GM12878 (cell line): ENCODE data around the gene ZNF365. TPM values are rescaled to one million over a fixed set of nuclear protein-coding genes. Genes with fewer than 3 reads are reported as not detected.

ENCODE experiments used
- ATAC-seq: fragments of 200-7000 bp; cut with Tn5 transposase; 3 replicates; pipeline ENCODE4 v1.9.1; 2020; ENCODE audit warnings: mild to moderate bottlenecking, moderate library complexity
- BruUV-seq: library from RNA; stranded (reverse); fragments of 400-500 nt; replicated peaks from 2 replicates; lab custom pipeline; 2021; lab: Mats Ljungman, UMichigan
- CTCF ChIA-PET: fragments of 300-600 bp; sonication (Branson Sonifier 250); formaldehyde crosslinking; extraction: SDS; loops from one replicate; lab custom pipeline; 2021; ENCODE audit warnings: inconsistent platforms; lab: Yijun Ruan, JAX
- POLR2A ChIA-PET: fragments of 350-600 bp; formaldehyde crosslinking; extraction: SDS; loops from one replicate; lab custom pipeline; 2021; ENCODE audit warnings: inconsistent platforms; lab: Charles Lee
- RAD21 ChIA-PET: fragments of 300-600 bp; sonication (Branson Sonifier 250); formaldehyde crosslinking; loops from one replicate; lab custom pipeline; 2023; ENCODE audit warnings: antibody characterized with exemption; ENCODE audit not compliant: unreplicated experiment; lab: Charles Lee
- SMC1A ChIA-PET: fragments of 300-600 bp; sonication (Branson Sonifier 250); formaldehyde crosslinking; loops from one replicate; lab custom pipeline; 2023; ENCODE audit not compliant: unreplicated experiment, uncharacterized antibody; lab: Charles Lee
- DNase-seq: peaks from one replicate; pipeline ENCODE4 v3.0.0-alpha.2; 2011; ENCODE audit warnings: low read depth, low spot score
- FAIRE-seq: peaks from 3 replicates; lab custom pipeline; 2011; peaks lifted over from hg19 to GRCh38; lab: Jason Lieb, UNC
- H2AFZ ChIP-seq: 2 replicates; pipeline ENCODE4 v1.6.0; 2011; ENCODE audit warnings: low read depth, low read length, control low read depth; ENCODE audit not compliant: control insufficient read depth
- H3K27ac ChIP-seq: 2 replicates; pipeline ENCODE4 v1.5.1; 2011; ENCODE audit warnings: control low read depth; ENCODE audit not compliant: control insufficient read depth, insufficient read depth
- H3K27me3 ChIP-seq, 2 experiments: replicated peaks in 1 of 2; 2 replicates each; pipeline versions ENCODE4 v1.6.0 to v1.6.1; 2011; ENCODE audit warnings: low read length in 1 of 2; ENCODE audit not compliant: control insufficient read depth in 2 of 2, insufficient read depth in 2 of 2
- H3K36me3 ChIP-seq, 2 experiments: 2 replicates each; pipeline ENCODE4 v1.5.1; 2011; ENCODE audit warnings: low read length in 1 of 2; ENCODE audit not compliant: control insufficient read depth in 2 of 2, insufficient read depth in 2 of 2
- H3K4me1 ChIP-seq: 2 replicates; pipeline ENCODE4 v1.6.1; 2011; ENCODE audit warnings: mild to moderate bottlenecking, low read length, moderate library complexity, mixed read lengths; ENCODE audit not compliant: control insufficient read depth, insufficient read depth
- H3K4me2 ChIP-seq: 2 replicates; pipeline ENCODE4 v1.6.0; 2011; ENCODE audit warnings: control low read depth; ENCODE audit not compliant: control insufficient read depth, insufficient read depth
- H3K4me3 ChIP-seq: fragments of 200-600 bp; sonication (generic); 2 replicates; pipeline ENCODE4 v1.5.1; 2016
- H3K79me2 ChIP-seq: 2 replicates; pipeline ENCODE4 v1.6.0; 2011; ENCODE audit warnings: low read length; ENCODE audit not compliant: control insufficient read depth, insufficient read depth
- H3K9ac ChIP-seq: 2 replicates; pipeline ENCODE4 v1.8.0; 2011; ENCODE audit warnings: low read length, control low read depth, mixed read lengths; ENCODE audit not compliant: control insufficient read depth, insufficient read depth
- H3K9me3 ChIP-seq: replicated peaks from 3 replicates; pipeline ENCODE4 v1.5.1; 2011; ENCODE audit warnings: mild to moderate bottlenecking, low read length; ENCODE audit not compliant: control insufficient read depth, insufficient read depth
- H4K20me1 ChIP-seq: 2 replicates; pipeline ENCODE4 v1.6.0; 2011; ENCODE audit not compliant: control insufficient read depth, insufficient read depth
- CHD1 ChIP-seq: IDR thresholded peaks from 2 replicates; pipeline ENCODE4 v1.6.1; 2012; ENCODE audit warnings: low read depth, low read length, improper control_type of control experiment
- NBN ChIP-seq: fragments of 450-650 bp; IDR thresholded peaks from 2 replicates; pipeline ENCODE4 v1.6.1; 2016
- PAX5 ChIP-seq: IDR thresholded peaks from 2 replicates; pipeline ENCODE4 v1.6.1; 2011; ENCODE audit warnings: low read depth, low read length, borderline replicate concordance
- RAD51 ChIP-seq: fragments of 450-650 bp; IDR thresholded peaks from 2 replicates; pipeline ENCODE4 v1.6.1; 2016; ENCODE audit warnings: moderate library complexity, mild to moderate bottlenecking, inconsistent platforms
- RELA ChIP-seq: fragments of 450-650 bp; IDR thresholded peaks from 2 replicates; pipeline ENCODE4 v1.8.0; 2014; ENCODE audit warnings: borderline replicate concordance; ENCODE audit not compliant: partially characterized antibody
- REST ChIP-seq: IDR thresholded peaks from 2 replicates; pipeline ENCODE4 v1.6.1; 2012; ENCODE audit warnings: mild to moderate bottlenecking, low read depth, low read length
- SIX5 ChIP-seq: IDR thresholded peaks from 2 replicates; pipeline ENCODE4 v1.6.1; 2011; ENCODE audit warnings: mild to moderate bottlenecking, low read depth, low read length, moderate library complexity; ENCODE audit not compliant: severe bottlenecking
- SKIL ChIP-seq: fragments of 450-650 bp; IDR thresholded peaks from 2 replicates; pipeline ENCODE4 v1.6.1; 2017; ENCODE audit warnings: mild to moderate bottlenecking, low read depth, inconsistent platforms; ENCODE audit not compliant: poor library complexity, severe bottlenecking
- ZNF217 ChIP-seq: fragments of 450-650 bp; IDR thresholded peaks from 2 replicates; pipeline ENCODE4 v1.6.1; 2017; ENCODE audit warnings: antibody characterized with exemption, mild to moderate bottlenecking
- ZNF622 ChIP-seq: fragments of 450-650 bp; IDR thresholded peaks from 2 replicates; pipeline ENCODE4 v1.6.1; 2017; ENCODE audit warnings: mild to moderate bottlenecking, inconsistent platforms
- WGBS: methylation state at CpG from one replicate; pipeline ENCODE4 v1.1.6; 2016; ENCODE audit warnings: low lambda C conversion rate; ENCODE audit not compliant: insufficient replicate concordance, insufficient coverage; ENCODE audit errors: missing lambda C conversion rate; 5-methylcytosine and 5-hydroxymethylcytosine counted together
- in situ Hi-C: fragments of 300-500 bp; cut with MboI; formaldehyde crosslinking; loops from 9 replicates; pipeline ENCODE4 v1.14.3; 2018; ENCODE audit warnings: mixed read lengths
- intact Hi-C: fragments of 100-400 bp; cut with micrococcal nuclease; formaldehyde crosslinking; loops from one replicate; pipeline ENCODE4 v1.14.2; 2022; ENCODE audit not compliant: unreplicated experiment
- polyA plus RNA-seq, 11 experiments: library from polyadenylated mRNA; depleted of rRNA in 4 of 11; unstranded in 6 of 11; stranded (reverse) in 5 of 11; fragments of >200 nt; fragmentation: Nextera tagmentation in 4 of 11; fragmentation: Illumina TruSeq in 1 of 11; extraction: Ambion mirVana in 4 of 11; extraction: Trizol in 1 of 11; gene quantifications; 1 replicate in 1 of 11; 2 replicates in 10 of 11; pipeline versions ENCODE4 v1.2.1 to v1.2.3, GENCODE V29; 2011 to 2016; ENCODE audit warnings: inconsistent platforms in 2 of 11, missing spikeins in 2 of 11, low read depth in 1 of 11
- total RNA-seq, 4 experiments: library from RNA; depleted of rRNA in 3 of 4; stranded (reverse); fragments of >200 nt in 3 of 4; fragmentation: Illumina TruSeq in 1 of 4; extraction: Trizol in 1 of 4; gene quantifications; 2 replicates each; pipeline versions ENCODE4 v1.2.1 to v1.2.3, GENCODE V29; 2013 to 2021
- TF ChIP-seq, protein P1 (sequence below): fragments of 450-650 bp; IDR thresholded peaks from 2 replicates; pipeline ENCODE4 v1.6.1; 2016; ENCODE audit warnings: mild to moderate bottlenecking, moderate library complexity, borderline replicate concordance
- TF ChIP-seq, protein P2 (sequence below): fragments of 450-650 bp; formaldehyde crosslinking; IDR thresholded peaks from 2 replicates; pipeline ENCODE4 v1.4.0; 2022; ENCODE audit warnings: mild to moderate bottlenecking, moderate library complexity

Gene ZNF365
- total and polyA plus RNA-seq, 10 of the 15 experiments (the other 5 are each of a cell fraction or from before 2014, with no cell fraction given): 0.08 TPM; not detected in 9

GRCh38 chr10:62442006-62442405 is 67.8 kb downstream of the ZNF365 start:
- no peaks in the 10 kb centered on the region for H3K9me3 ChIP-seq
- H3K79me2 ChIP-seq: no peaks in the 10 kb centered on the region
- BruUV-seq: no TSS peak
- intact Hi-C loops (no loop called here), in situ Hi-C loops (no loop called here)
- peaks cover 0 to 7% of the 10 kb centered on the region in 2 experiments; a peak in 2 of 4 replicates for H3K27me3 ChIP-seq
- no peak for ATAC-seq
- no peaks in the 10 kb centered on the region for H3K4me1 ChIP-seq
- no peak overlapping the region for H3K9ac ChIP-seq
- no peaks in the 10 kb centered on the region for H4K20me1 ChIP-seq
- DNase-seq: no peak
- no peak for FAIRE-seq
- no peak overlapping the region for H3K27ac ChIP-seq
- ChIA-PET SMC1A (no interaction called here), CTCF (interaction anchor here (1.0 to 1.3 kb wide), 2 partner anchors 8 to 51 kb away, joined by 3 read pairs; no protein-coding TSS in a partner anchor), RAD21 (no interaction called here), POLR2A (no interaction called here)
- WGBS: 2% methylated on average over 3 of the region's 3 CpGs
- H3K4me3 ChIP-seq: no peak overlapping the region
- H3K36me3 ChIP-seq: no peaks in the 10 kb centered on the region
- H3K4me2 ChIP-seq: no peak overlapping the region
- H2AFZ ChIP-seq: no peak overlapping the region
- no peak for TF ChIP-seq CHD1
- no peak for TF ChIP-seq REST
- TF ChIP-seq NBN: no peak
- TF ChIP-seq, protein P1, sequence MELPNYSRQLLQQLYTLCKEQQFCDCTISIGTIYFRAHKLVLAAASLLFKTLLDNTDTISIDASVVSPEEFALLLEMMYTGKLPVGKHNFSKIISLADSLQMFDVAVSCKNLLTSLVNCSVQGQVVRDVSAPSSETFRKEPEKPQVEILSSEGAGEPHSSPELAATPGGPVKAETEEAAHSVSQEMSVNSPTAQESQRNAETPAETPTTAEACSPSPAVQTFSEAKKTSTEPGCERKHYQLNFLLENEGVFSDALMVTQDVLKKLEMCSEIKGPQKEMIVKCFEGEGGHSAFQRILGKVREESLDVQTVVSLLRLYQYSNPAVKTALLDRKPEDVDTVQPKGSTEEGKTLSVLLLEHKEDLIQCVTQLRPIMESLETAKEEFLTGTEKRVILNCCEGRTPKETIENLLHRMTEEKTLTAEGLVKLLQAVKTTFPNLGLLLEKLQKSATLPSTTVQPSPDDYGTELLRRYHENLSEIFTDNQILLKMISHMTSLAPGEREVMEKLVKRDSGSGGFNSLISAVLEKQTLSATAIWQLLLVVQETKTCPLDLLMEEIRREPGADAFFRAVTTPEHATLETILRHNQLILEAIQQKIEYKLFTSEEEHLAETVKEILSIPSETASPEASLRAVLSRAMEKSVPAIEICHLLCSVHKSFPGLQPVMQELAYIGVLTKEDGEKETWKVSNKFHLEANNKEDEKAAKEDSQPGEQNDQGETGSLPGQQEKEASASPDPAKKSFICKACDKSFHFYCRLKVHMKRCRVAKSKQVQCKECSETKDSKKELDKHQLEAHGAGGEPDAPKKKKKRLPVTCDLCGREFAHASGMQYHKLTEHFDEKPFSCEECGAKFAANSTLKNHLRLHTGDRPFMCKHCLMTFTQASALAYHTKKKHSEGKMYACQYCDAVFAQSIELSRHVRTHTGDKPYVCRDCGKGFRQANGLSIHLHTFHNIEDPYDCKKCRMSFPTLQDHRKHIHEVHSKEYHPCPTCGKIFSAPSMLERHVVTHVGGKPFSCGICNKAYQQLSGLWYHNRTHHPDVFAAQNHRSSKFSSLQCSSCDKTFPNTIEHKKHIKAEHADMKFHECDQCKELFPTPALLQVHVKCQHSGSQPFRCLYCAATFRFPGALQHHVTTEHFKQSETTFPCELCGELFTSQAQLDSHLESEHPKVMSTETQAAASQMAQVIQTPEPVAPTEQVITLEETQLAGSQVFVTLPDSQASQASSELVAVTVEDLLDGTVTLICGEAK: no peak
- TF ChIP-seq RELA: no peak
- TF ChIP-seq, protein P2, sequence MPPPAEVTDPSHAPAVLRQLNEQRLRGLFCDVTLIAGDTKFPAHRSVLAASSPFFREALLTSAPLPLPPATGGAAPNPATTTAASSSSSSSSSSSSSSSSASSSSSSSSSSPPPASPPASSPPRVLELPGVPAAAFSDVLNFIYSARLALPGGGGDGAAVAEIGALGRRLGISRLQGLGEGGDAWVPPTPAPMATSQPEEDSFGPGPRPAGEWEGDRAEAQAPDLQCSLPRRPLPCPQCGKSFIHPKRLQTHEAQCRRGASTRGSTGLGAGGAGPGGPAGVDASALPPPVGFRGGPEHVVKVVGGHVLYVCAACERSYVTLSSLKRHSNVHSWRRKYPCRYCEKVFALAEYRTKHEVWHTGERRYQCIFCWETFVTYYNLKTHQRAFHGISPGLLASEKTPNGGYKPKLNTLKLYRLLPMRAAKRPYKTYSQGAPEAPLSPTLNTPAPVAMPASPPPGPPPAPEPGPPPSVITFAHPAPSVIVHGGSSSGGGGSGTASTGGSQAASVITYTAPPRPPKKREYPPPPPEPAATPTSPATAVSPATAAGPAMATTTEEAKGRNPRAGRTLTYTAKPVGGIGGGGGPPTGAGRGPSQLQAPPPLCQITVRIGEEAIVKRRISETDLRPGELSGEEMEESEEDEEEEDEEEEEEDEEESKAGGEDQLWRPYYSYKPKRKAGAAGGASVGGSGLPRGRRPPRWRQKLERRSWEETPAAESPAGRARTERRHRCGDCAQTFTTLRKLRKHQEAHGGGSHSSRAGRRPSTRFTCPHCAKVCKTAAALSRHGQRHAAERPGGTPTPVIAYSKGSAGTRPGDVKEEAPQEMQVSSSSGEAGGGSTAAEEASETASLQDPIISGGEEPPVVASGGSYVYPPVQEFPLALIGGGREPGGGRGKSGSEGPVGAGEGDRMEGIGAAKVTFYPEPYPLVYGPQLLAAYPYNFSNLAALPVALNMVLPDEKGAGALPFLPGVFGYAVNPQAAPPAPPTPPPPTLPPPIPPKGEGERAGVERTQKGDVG (CRISPR knock-in tag): no peak
- no peak for TF ChIP-seq ZNF217
- TF ChIP-seq ZNF622: no peak
- TF ChIP-seq SIX5: no peak
- TF ChIP-seq RAD51: no peak
- TF ChIP-seq PAX5: no peak
- no peak for TF ChIP-seq SKIL
